A549 (cell line): Measurements from ENCODE around the gene HCN3.

ENCODE experiments used
- POLR2A ChIP-seq: IDR thresholded peaks from 2 replicates; pipeline ENCODE4 v1.6.1; 2012; ENCODE audit warnings: mild to moderate bottlenecking, low read length
- TF ChIP-seq, protein P1 (sequence below): IDR thresholded peaks from 2 replicates; pipeline ENCODE4 v1.6.1; 2012
- TF ChIP-seq, protein P2 (sequence below): fragments of >200 bp; sonication (Bioruptor Twin); formaldehyde crosslinking; IDR thresholded peaks from 3 replicates; pipeline ENCODE4 v1.5.1; 2016

DNA sequence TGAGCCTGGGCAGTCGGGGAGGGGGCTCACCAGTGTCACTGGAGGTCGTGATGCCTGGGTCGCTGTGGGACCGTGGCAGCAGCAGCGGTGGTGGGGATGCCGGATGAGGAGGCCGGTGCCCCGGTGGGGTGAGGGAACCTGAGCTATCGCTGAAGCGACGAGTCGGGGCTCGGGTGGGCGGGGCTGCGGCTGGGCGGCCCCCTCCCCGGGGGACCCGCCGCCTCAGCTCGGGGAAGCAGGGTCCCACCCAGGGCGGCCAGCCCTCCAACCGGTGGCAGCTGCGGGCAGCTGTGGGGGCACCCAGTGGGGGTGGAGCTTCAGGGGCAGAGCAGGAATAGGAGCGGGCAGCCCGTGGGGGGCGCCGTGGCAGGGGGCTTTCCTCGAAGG is 27.0 kb upstream of the HCN3 start:
- TF ChIP-seq, protein P1, sequence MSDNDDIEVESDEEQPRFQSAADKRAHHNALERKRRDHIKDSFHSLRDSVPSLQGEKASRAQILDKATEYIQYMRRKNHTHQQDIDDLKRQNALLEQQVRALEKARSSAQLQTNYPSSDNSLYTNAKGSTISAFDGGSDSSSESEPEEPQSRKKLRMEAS = no peak
- TF ChIP-seq, protein P2, sequence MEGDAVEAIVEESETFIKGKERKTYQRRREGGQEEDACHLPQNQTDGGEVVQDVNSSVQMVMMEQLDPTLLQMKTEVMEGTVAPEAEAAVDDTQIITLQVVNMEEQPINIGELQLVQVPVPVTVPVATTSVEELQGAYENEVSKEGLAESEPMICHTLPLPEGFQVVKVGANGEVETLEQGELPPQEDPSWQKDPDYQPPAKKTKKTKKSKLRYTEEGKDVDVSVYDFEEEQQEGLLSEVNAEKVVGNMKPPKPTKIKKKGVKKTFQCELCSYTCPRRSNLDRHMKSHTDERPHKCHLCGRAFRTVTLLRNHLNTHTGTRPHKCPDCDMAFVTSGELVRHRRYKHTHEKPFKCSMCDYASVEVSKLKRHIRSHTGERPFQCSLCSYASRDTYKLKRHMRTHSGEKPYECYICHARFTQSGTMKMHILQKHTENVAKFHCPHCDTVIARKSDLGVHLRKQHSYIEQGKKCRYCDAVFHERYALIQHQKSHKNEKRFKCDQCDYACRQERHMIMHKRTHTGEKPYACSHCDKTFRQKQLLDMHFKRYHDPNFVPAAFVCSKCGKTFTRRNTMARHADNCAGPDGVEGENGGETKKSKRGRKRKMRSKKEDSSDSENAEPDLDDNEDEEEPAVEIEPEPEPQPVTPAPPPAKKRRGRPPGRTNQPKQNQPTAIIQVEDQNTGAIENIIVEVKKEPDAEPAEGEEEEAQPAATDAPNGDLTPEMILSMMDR = no peak
- TF ChIP-seq POLR2A = no peak
